Measurements from ENCODE around the gene MLC1.

Gene MLC1

GRCh38 chr22:50085211-50085972, at the start of gene MLC1:
MLC1 (minus strand) TSS chr22:50085426; CDS start chr22:50084902, 524 bp downstream.
- DNase-seq = peak; percentile 23

- DNase-seq = no peak
Measured at GRCh38 chr22:50134481-50134880, 49.3 kb upstream of the MLC1 start.

GRCh38 chr22:50131894-50132293, 46.7 kb upstream of the MLC1 start:
- DNase-seq = no peak

GRCh38 chr22:50129121-50129736, 44.0 kb upstream of the MLC1 start:
- no peak for DNase-seq

GRCh38 chr22:50125029-50125428, 39.8 kb upstream of the MLC1 start:
- no peak for DNase-seq

- DNase-seq = no peak
Measured at GRCh38 chr22:50123119-50123518, 37.9 kb upstream of the MLC1 start.

- DNase-seq = no peak
Measured at GRCh38 chr22:50121202-50121740, 36.0 kb upstream of the MLC1 start.

GRCh38 chr22:50119768-50120251, 34.6 kb upstream of the MLC1 start:
- DNase-seq = no peak

GRCh38 chr22:50119169-50119767, 34.0 kb upstream of the MLC1 start:
- no peak for DNase-seq

GRCh38 chr22:50118557-50119168, 33.4 kb upstream of the MLC1 start:
- DNase-seq = no peak

GRCh38 chr22:50118129-50118528, 32.9 kb upstream of the MLC1 start:
- no peak for DNase-seq

- DNase-seq = no peak
Measured at GRCh38 chr22:50117168-50117762, 32.0 kb upstream of the MLC1 start.

GRCh38 chr22:50115693-50116092, 30.5 kb upstream of the MLC1 start:
- no peak for DNase-seq

GRCh38 chr22:50114221-50115021, 29.2 kb upstream of the MLC1 start:
- DNase-seq = no peak

- peak; percentile 52 for DNase-seq
Measured at GRCh38 chr22:50112151-50113118, 27.2 kb upstream of the MLC1 start.

GRCh38 chr22:50111056-50111455, 25.8 kb upstream of the MLC1 start:
- no peak for DNase-seq

GRCh38 chr22:50107529-50107928, 22.3 kb upstream of the MLC1 start:
- no peak for DNase-seq

GRCh38 chr22:50105208-50106100, 20.2 kb upstream of the MLC1 start:
- peak; percentile 49 for DNase-seq

GRCh38 chr22:50104141-50104544, 18.9 kb upstream of the MLC1 start:
- DNase-seq = no peak

GRCh38 chr22:50102946-50103345, 17.7 kb upstream of the MLC1 start:
- DNase-seq = no peak
